MM.1S (cell line): ENCODE measurements around the gene PRR9.

Experiments used
- EZH2phosphoT487 ChIP-seq: fragments of 300-600 bp; sonication (generic); IDR thresholded peaks from 2 replicates; pipeline ENCODE4 v1.6.1; 2018; ENCODE audit warnings: antibody characterized with exemption, low read length
- TF ChIP-seq, protein P1 (sequence below): fragments of 300-600 bp; sonication (generic); IDR thresholded peaks from 2 replicates; pipeline ENCODE4 v1.5.1; 2016; ENCODE audit warnings: antibody characterized with exemption, low read length, mixed read lengths

DNA sequence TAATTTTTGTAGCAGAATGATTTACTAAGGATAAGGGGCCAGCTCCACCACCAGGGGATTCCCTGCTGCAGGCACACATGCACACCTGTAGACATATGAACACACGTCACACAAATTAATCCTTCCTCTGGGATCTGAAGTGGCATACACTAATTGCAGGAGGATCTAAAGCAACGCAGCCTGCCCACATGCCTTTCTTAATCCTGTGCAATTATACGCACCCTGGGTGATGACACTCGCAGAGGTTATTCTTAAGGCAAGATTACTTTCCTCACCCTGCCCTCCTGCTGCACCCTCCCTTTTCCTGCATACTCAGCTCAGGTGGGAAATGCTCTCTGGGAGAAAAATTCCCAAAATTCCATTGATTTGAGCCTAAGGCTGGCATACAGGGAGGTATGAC is 34.6 kb downstream of the PRR9 start:
- TF ChIP-seq, protein P1, sequence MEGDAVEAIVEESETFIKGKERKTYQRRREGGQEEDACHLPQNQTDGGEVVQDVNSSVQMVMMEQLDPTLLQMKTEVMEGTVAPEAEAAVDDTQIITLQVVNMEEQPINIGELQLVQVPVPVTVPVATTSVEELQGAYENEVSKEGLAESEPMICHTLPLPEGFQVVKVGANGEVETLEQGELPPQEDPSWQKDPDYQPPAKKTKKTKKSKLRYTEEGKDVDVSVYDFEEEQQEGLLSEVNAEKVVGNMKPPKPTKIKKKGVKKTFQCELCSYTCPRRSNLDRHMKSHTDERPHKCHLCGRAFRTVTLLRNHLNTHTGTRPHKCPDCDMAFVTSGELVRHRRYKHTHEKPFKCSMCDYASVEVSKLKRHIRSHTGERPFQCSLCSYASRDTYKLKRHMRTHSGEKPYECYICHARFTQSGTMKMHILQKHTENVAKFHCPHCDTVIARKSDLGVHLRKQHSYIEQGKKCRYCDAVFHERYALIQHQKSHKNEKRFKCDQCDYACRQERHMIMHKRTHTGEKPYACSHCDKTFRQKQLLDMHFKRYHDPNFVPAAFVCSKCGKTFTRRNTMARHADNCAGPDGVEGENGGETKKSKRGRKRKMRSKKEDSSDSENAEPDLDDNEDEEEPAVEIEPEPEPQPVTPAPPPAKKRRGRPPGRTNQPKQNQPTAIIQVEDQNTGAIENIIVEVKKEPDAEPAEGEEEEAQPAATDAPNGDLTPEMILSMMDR = no peak
- TF ChIP-seq EZH2phosphoT487 = no peak
